ENCODE data around the gene TOB2. TPM values are rescaled to one million over a fixed set of nuclear protein-coding genes. Genes with fewer than 3 reads are reported as not detected.

Gene TOB2
- total and polyA plus RNA-seq, 4 donors, result 9.8 to 17.1 (median 12.3) TPM

DNA sequence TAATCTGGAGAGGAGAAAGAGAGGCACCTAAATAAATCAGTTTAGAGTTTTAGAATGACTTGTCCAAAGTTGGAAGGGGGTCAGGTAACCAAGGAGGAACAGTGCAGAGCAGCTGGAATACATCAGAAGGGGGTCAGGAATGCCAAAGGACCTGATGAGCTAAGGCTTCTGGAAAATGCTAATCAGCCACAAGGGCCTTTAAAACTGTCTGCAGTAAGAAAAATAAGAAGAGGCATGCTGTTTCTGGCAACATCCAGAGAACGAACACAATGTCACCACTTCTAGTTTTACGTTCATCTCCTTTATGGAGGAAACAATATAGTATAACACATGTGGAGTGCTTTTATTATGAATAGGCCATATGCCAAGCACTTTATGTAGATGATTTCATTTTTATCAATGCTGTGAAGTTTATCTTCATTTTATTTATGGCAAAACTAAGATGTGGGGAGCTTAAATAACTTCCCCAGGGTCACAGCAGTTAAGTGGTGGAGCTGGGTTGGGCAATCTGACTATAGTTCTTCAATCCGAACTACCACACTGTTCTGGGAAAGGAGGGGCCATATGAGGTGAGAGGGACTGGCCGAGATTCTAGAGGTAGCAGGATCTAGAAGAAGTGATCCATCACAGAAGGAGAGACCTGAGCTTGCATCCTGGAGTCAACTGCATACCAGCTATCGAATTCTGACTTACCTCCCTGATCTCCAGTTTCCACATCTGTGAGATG lies 44.9 kb upstream of the TOB2 start:
- H3K27me3 ChIP-seq (ENCODE audit: control insufficient read depth in 4 of 4, insufficient read depth in 4 of 4, low read length in 3 of 4), result no peaks in the 10 kb centered on the region
- peaks cover 0 to 3% (median 1%) of the 10 kb centered on the region in 4 donors for H3K36me3 ChIP-seq (ENCODE audit: control insufficient read depth in 4 of 4, insufficient read depth in 3 of 4, low read depth in 1 of 4, low read length in 3 of 4)
- DNase-seq (ENCODE audit: low spot score), result no peak
- WGBS, result 78% methylated on average over 5 of the region's 5 CpGs
- H3K27ac ChIP-seq (ENCODE audit: low read depth in 1 of 2, low read length in 2 of 2), result no peak overlapping the region
- H3K9ac ChIP-seq (ENCODE audit: low read depth in 1 of 2, low read length in 2 of 2), result no peak overlapping the region
- peaks cover 4 to 15% (median 8%) of the 10 kb centered on the region in 4 donors for H3K4me1 ChIP-seq (ENCODE audit: control insufficient read depth in 4 of 4, insufficient read depth in 4 of 4, low read length in 3 of 4)
- TF ChIP-seq, protein P1, sequence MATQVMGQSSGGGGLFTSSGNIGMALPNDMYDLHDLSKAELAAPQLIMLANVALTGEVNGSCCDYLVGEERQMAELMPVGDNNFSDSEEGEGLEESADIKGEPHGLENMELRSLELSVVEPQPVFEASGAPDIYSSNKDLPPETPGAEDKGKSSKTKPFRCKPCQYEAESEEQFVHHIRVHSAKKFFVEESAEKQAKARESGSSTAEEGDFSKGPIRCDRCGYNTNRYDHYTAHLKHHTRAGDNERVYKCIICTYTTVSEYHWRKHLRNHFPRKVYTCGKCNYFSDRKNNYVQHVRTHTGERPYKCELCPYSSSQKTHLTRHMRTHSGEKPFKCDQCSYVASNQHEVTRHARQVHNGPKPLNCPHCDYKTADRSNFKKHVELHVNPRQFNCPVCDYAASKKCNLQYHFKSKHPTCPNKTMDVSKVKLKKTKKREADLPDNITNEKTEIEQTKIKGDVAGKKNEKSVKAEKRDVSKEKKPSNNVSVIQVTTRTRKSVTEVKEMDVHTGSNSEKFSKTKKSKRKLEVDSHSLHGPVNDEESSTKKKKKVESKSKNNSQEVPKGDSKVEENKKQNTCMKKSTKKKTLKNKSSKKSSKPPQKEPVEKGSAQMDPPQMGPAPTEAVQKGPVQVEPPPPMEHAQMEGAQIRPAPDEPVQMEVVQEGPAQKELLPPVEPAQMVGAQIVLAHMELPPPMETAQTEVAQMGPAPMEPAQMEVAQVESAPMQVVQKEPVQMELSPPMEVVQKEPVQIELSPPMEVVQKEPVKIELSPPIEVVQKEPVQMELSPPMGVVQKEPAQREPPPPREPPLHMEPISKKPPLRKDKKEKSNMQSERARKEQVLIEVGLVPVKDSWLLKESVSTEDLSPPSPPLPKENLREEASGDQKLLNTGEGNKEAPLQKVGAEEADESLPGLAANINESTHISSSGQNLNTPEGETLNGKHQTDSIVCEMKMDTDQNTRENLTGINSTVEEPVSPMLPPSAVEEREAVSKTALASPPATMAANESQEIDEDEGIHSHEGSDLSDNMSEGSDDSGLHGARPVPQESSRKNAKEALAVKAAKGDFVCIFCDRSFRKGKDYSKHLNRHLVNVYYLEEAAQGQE (IDR thresholded peaks at IDR 0.05), result peak; percentile 31
- TF ChIP-seq NR2F2 (IDR thresholded peaks at IDR 0.05) (peak; percentile 31), FOXA2 (IDR thresholded peaks at IDR 0.05) (no peak)
- TF ChIP-seq, protein P2, sequence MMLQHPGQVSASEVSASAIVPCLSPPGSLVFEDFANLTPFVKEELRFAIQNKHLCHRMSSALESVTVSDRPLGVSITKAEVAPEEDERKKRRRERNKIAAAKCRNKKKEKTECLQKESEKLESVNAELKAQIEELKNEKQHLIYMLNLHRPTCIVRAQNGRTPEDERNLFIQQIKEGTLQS (IDR thresholded peaks at IDR 0.05), result no peak
- H3K4me3 ChIP-seq (ENCODE audit: low read depth in 1 of 3, low read length in 3 of 3), result no peak overlapping the region
- no peaks in the 10 kb centered on the region for H3K9me3 ChIP-seq (ENCODE audit: control insufficient read depth in 4 of 4, low read length in 3 of 4)

DNA sequence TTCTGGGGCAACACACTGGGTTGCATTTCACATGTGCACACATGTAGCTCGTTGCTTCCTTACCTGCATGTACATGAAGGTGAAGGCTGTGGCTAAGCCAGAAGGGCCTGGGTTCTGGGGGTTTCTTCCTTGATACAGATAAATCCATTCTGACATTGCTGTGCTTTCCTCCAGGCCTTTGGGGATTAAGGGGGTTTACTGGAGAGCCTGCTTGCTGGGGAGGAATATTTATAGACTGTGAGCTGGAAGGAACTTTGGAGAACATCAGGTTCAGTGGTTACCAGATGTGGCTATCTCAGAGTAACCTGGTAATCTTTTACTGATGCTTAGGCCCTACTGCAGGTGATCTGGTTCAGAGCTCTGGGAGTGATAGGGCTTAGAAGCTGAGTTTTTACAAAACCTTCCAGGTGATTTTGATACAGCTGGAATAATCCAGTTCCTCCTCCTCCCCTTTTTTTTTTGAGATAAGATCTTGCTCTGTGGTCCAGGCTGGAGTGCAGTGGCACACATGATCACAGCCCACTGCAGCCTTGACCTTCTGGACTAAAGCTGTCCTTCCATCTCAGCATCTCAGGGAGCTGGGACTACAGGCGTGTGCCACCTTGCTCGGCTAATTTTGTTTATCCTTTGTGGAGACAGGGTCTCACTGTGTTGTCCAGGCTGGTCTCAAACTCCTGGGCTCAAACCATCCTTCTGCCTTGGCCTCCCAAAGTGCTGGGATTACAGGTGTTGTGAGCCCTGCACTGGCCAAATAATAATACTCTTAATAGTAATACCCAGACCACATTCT lies 42.2 kb upstream of the TOB2 start:
- Histone ChIP-seq H3K36me3 (ENCODE audit: control insufficient read depth in 4 of 4, insufficient read depth in 3 of 4, low read depth in 1 of 4, low read length in 3 of 4) (no peaks in the 10 kb centered on the region), H3K4me1 (ENCODE audit: control insufficient read depth in 4 of 4, insufficient read depth in 4 of 4, low read length in 3 of 4) (peaks cover 2 to 21% (median 12%) of the 10 kb centered on the region in 4 donors)

More for the DNA sequence above, 42.2 kb upstream of the TOB2 start:
- DNase-seq (ENCODE audit: low spot score), result no peak
- H3K27me3 ChIP-seq (ENCODE audit: control insufficient read depth in 4 of 4, insufficient read depth in 4 of 4, low read length in 3 of 4), result no peaks in the 10 kb centered on the region
- 85% methylated on average over 3 of the region's 3 CpGs for WGBS
- H3K9ac ChIP-seq (ENCODE audit: low read depth in 1 of 2, low read length in 2 of 2), result no peak overlapping the region
- H3K4me3 ChIP-seq (ENCODE audit: low read depth in 1 of 3, low read length in 3 of 3), result no peak overlapping the region
- H3K27ac ChIP-seq (ENCODE audit: low read depth in 1 of 2, low read length in 2 of 2), result no peak overlapping the region
- H3K9me3 ChIP-seq (ENCODE audit: control insufficient read depth in 4 of 4, low read length in 3 of 4), result no peaks in the 10 kb centered on the region
- TF ChIP-seq HNF4A (conservative IDR thresholded peaks at IDR 0.05), result no peak
- no peak for TF ChIP-seq GABPA (IDR thresholded peaks at IDR 0.05 in 1 of 2, conservative IDR thresholded peaks at IDR 0.05 in 1 of 2)
- TF ChIP-seq, protein P3, sequence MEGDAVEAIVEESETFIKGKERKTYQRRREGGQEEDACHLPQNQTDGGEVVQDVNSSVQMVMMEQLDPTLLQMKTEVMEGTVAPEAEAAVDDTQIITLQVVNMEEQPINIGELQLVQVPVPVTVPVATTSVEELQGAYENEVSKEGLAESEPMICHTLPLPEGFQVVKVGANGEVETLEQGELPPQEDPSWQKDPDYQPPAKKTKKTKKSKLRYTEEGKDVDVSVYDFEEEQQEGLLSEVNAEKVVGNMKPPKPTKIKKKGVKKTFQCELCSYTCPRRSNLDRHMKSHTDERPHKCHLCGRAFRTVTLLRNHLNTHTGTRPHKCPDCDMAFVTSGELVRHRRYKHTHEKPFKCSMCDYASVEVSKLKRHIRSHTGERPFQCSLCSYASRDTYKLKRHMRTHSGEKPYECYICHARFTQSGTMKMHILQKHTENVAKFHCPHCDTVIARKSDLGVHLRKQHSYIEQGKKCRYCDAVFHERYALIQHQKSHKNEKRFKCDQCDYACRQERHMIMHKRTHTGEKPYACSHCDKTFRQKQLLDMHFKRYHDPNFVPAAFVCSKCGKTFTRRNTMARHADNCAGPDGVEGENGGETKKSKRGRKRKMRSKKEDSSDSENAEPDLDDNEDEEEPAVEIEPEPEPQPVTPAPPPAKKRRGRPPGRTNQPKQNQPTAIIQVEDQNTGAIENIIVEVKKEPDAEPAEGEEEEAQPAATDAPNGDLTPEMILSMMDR (IDR thresholded peaks at IDR 0.05; ENCODE audit: low read depth, low read length, missing input control), result no peak
- TF ChIP-seq RAD21 (IDR thresholded peaks at IDR 0.05), result no peak
- no peak for TF ChIP-seq FOXA2 (IDR thresholded peaks at IDR 0.05)
- TF ChIP-seq, protein P2 (IDR thresholded peaks at IDR 0.05), result no peak
- TF ChIP-seq RXRA (IDR thresholded peaks at IDR 0.05), result no peak
- TF ChIP-seq HNF4G (IDR thresholded peaks at IDR 0.05), result no peak
- no peak for TF ChIP-seq FOXA1 (IDR thresholded peaks at IDR 0.05)
- TF ChIP-seq TAF1 (conservative IDR thresholded peaks at IDR 0.05), result no peak
- TF ChIP-seq, protein P4, sequence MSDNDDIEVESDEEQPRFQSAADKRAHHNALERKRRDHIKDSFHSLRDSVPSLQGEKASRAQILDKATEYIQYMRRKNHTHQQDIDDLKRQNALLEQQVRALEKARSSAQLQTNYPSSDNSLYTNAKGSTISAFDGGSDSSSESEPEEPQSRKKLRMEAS (IDR thresholded peaks at IDR 0.05), result no peak
- TF ChIP-seq, protein P5, sequence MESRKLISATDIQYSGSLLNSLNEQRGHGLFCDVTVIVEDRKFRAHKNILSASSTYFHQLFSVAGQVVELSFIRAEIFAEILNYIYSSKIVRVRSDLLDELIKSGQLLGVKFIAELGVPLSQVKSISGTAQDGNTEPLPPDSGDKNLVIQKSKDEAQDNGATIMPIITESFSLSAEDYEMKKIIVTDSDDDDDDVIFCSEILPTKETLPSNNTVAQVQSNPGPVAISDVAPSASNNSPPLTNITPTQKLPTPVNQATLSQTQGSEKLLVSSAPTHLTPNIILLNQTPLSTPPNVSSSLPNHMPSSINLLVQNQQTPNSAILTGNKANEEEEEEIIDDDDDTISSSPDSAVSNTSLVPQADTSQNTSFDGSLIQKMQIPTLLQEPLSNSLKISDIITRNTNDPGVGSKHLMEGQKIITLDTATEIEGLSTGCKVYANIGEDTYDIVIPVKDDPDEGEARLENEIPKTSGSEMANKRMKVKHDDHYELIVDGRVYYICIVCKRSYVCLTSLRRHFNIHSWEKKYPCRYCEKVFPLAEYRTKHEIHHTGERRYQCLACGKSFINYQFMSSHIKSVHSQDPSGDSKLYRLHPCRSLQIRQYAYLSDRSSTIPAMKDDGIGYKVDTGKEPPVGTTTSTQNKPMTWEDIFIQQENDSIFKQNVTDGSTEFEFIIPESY (IDR thresholded peaks at IDR 0.05), result no peak
- TF ChIP-seq YY1 (IDR thresholded peaks at IDR 0.05), result no peak
- no peak for TF ChIP-seq JUND (IDR thresholded peaks at IDR 0.05)
- no peak for TF ChIP-seq SP1 (IDR thresholded peaks at IDR 0.05)
- TF ChIP-seq, protein P1 (IDR thresholded peaks at IDR 0.05), result no peak

Data from liver (tissue), 9 donors.